H1 (cell line): ENCODE data around the gene DAO. TPM values are rescaled to one million over a fixed set of nuclear protein-coding genes. Genes with fewer than 3 reads are reported as not detected.

Experiments used
- BCL11A ChIP-seq, 2 experiments: IDR thresholded peaks; one replicate each; pipeline ENCODE4 v1.6.1; 2011; ENCODE audit warnings: low read depth in 2 of 2, low read length in 2 of 2, mild to moderate bottlenecking in 2 of 2
- CBX5 ChIP-seq: fragments of 300-800, 300-1000 bp; sonication (generic); IDR thresholded peaks from 2 replicates; pipeline ENCODE4 v1.7.1; 2016; ENCODE audit warnings: antibody characterized with exemption, low read length, low read depth
- CHD7 ChIP-seq: fragments of 300-600 bp; sonication (generic); IDR thresholded peaks from 2 replicates; pipeline ENCODE4 v1.7.1; 2012; ENCODE audit warnings: low read length, moderate library complexity, mild to moderate bottlenecking, inconsistent platforms; ENCODE audit not compliant: insufficient replicate concordance
- CREB1 ChIP-seq: IDR thresholded peaks from 2 replicates; pipeline ENCODE4 v1.6.1; 2012; ENCODE audit warnings: inconsistent platforms
- RNF2 ChIP-seq: fragments of 200-900, 300-1000 bp; sonication (generic); IDR thresholded peaks from 2 replicates; pipeline ENCODE4 v1.7.1; 2016; ENCODE audit warnings: borderline replicate concordance, low read depth, mild to moderate bottlenecking, antibody characterized with exemption, low read length; ENCODE audit not compliant: poor library complexity, severe bottlenecking; ENCODE audit errors: missing control alignments
- USF2 ChIP-seq: IDR thresholded peaks from 2 replicates; pipeline ENCODE4 v1.6.1; 2011; ENCODE audit warnings: low read length, improper control_type of control experiment
- polyA plus RNA-seq, 7 experiments: library from polyadenylated mRNA; depleted of rRNA in 3 of 7; stranded (reverse) in 5 of 7; unstranded in 2 of 7; fragments of >200 nt in 5 of 7; fragments of 200-250 nt in 2 of 7; gene quantifications; 1 replicate in 5 of 7; 2 replicates in 1 of 7; 4 replicates in 1 of 7; pipeline versions ENCODE4 v1.2.1 to v1.2.3, GENCODE V29; 2011 to 2013; ENCODE audit warnings: missing spikeins in 2 of 7, mixed read lengths in 2 of 7
- total RNA-seq: library from RNA; stranded (reverse); fragmentation: NEBNext Ultra II Directional; extraction: Animal tissue kit (Norgen Biotek cat#: 25700); gene quantifications from 2 replicates; pipeline ENCODE4 v1.2.1, GENCODE V29; 2021

Gene DAO
- total and polyA plus RNA-seq, 2 of the 8 experiments (the other 6 are each of a cell fraction or from before 2014, with no cell fraction given), result not detected

- TF ChIP-seq CHD7, result no peak
- no peak for TF ChIP-seq BCL11A (IDR thresholded peaks at IDR 0.05; ENCODE audit: low read depth in 2 of 2, low read length in 2 of 2)
- no peak for TF ChIP-seq CBX5
- TF ChIP-seq RNF2, result no peak
- TF ChIP-seq CREB1, result no peak
- no peak for TF ChIP-seq USF2
Observed at GRCh38 chr12:108918206-108918605, 38.3 kb downstream of the DAO start (continued).
